A172 (cell line): ENCODE measurements around the gene NKAIN2. TPM values are rescaled to one million over a fixed set of nuclear protein-coding genes. Genes with fewer than 3 reads are reported as not detected.

ENCODE experiments used
- DNase-seq: peaks from one replicate; pipeline ENCODE4 v3.0.0-alpha.2; 2015; ENCODE audit warnings: low spot score
- total RNA-seq: library from RNA; depleted of rRNA; stranded (reverse); fragments of >200 nt; shearing (Covaris generic); gene quantifications from 2 replicates; pipeline ENCODE4 v1.2.3, GENCODE V29; 2014; rRNA removed

NKAIN2 gene
- total RNA-seq, result not detected in 2 replicates

GRCh38 chr6:123803504-123804013 lies at the start of gene NKAIN2:
Gene NKAIN2, plus strand, starts transcription at chr6:123803865.
- no peak for DNase-seq

GRCh38 chr6:123759472-123759871 lies 44.2 kb upstream of the NKAIN2 start:
- no peak for DNase-seq

- no peak for DNase-seq
These were observed 39.8 kb upstream of the NKAIN2 start for GRCh38 chr6:123763904-123764303.

GRCh38 chr6:123764722-123765121 lies 38.9 kb upstream of the NKAIN2 start:
- DNase-seq, result no peak

GRCh38 chr6:123768921-123769320 lies 34.7 kb upstream of the NKAIN2 start:
- DNase-seq, result no peak

- no peak for DNase-seq
These were observed 34.2 kb upstream of the NKAIN2 start for GRCh38 chr6:123769431-123769830.

- peak; percentile 40 for DNase-seq
These were observed 33.3 kb upstream of the NKAIN2 start for GRCh38 chr6:123770247-123770949.

GRCh38 chr6:123771126-123771525 lies 32.5 kb upstream of the NKAIN2 start:
- DNase-seq, result peak; percentile 67

- DNase-seq, result no peak
These were observed 26.1 kb upstream of the NKAIN2 start for GRCh38 chr6:123777563-123777962.

GRCh38 chr6:123780021-123780420 lies 23.6 kb upstream of the NKAIN2 start:
- DNase-seq, result no peak

- DNase-seq, result no peak
These were observed 19.3 kb upstream of the NKAIN2 start for GRCh38 chr6:123784330-123784729.

- no peak for DNase-seq
These were observed 18.6 kb upstream of the NKAIN2 start for GRCh38 chr6:123785039-123785438.

GRCh38 chr6:123788319-123788718 lies 15.3 kb upstream of the NKAIN2 start:
- no peak for DNase-seq

- no peak for DNase-seq
These were observed 9.5 kb upstream of the NKAIN2 start for GRCh38 chr6:123794190-123794589.

- no peak for DNase-seq
These were observed 8.9 kb upstream of the NKAIN2 start for GRCh38 chr6:123794799-123795198.

GRCh38 chr6:123801067-123801466 lies 2.6 kb upstream of the NKAIN2 start:
- no peak for DNase-seq

GRCh38 chr6:123802351-123802696 lies 1.3 kb upstream of the NKAIN2 start:
- DNase-seq, result no peak

GRCh38 chr6:123802697-123803503 lies 765 bp upstream of the NKAIN2 start:
- peak; percentile 73 for DNase-seq

- no peak for DNase-seq
These were observed 535 bp downstream of the NKAIN2 start for GRCh38 chr6:123804014-123804786.

- no peak for DNase-seq
These were observed 1.3 kb downstream of the NKAIN2 start for GRCh38 chr6:123804787-123805540.

GRCh38 chr6:123805921-123806320 lies 2.3 kb downstream of the NKAIN2 start:
- no peak for DNase-seq

- no peak for DNase-seq
These were observed 2.9 kb downstream of the NKAIN2 start for GRCh38 chr6:123806561-123806960.
